NT2/D1 (cell line): ENCODE measurements around the gene FGD1.
"Not testable (repeated sequence)": the region's sequence is repeated elsewhere in the genome, so short reads cannot be mapped to it uniquely, and the experiment has no call there.

Experiments
- DNase-seq: peaks from one replicate; pipeline ENCODE4 v3.0.0-alpha.2; 2011; ENCODE audit warnings: low read depth, low spot score
- H3K27me3 ChIP-seq: 2 replicates; pipeline ENCODE4 v1.6.0; 2011; ENCODE audit warnings: mild to moderate bottlenecking; ENCODE audit not compliant: insufficient read length, insufficient read depth
- H3K36me3 ChIP-seq: 2 replicates; pipeline ENCODE4 v1.6.1; 2011; ENCODE audit warnings: mild to moderate bottlenecking, low read length, mixed read lengths; ENCODE audit not compliant: insufficient read depth, insufficient read length
- H3K4me1 ChIP-seq: 2 replicates; pipeline ENCODE4 v1.5.1; 2011; ENCODE audit not compliant: insufficient read depth, insufficient read length
- H3K4me3 ChIP-seq: 2 replicates; pipeline ENCODE4 v1.5.1; 2011; ENCODE audit warnings: low read depth; ENCODE audit not compliant: insufficient read length
- H3K9ac ChIP-seq: 2 replicates; pipeline ENCODE4 v1.6.0; 2011; ENCODE audit warnings: low read depth; ENCODE audit not compliant: insufficient read length
- H3K9me3 ChIP-seq: 2 replicates; pipeline ENCODE4 v1.5.1; 2011; ENCODE audit warnings: mild to moderate bottlenecking, low read length; ENCODE audit not compliant: insufficient read depth
- SUZ12 ChIP-seq: IDR thresholded peaks from 2 replicates; pipeline ENCODE4 v1.6.1; 2011; ENCODE audit not compliant: insufficient read length, insufficient read depth; ENCODE audit errors: extremely low read depth
- YY1 ChIP-seq: IDR thresholded peaks from 2 replicates; pipeline ENCODE4 v1.6.1; 2011; ENCODE audit not compliant: insufficient read length, insufficient read depth
- ZNF274 ChIP-seq: IDR thresholded peaks from 2 replicates; pipeline ENCODE4 v1.6.1; 2011; ENCODE audit warnings: mild to moderate bottlenecking, low read depth, low read length

Gene FGD1

GRCh38 chrX:54509400-54509799 is 13.4 kb upstream of the FGD1 start:
- DNase-seq, result no peak
- TF ChIP-seq SUZ12 (no peak), YY1 (no peak), ZNF274 (no peak)
- H3K9ac ChIP-seq, result no peak overlapping the region
- no peaks in the 10 kb centered on the region for H3K27me3 ChIP-seq
- no peaks in the 10 kb centered on the region for H3K4me1 ChIP-seq
- no peaks in the 10 kb centered on the region for H3K36me3 ChIP-seq
- peaks cover 10% of the 10 kb centered on the region; the same call in 1 of the 2 replicates for H3K9me3 ChIP-seq
- H3K4me3 ChIP-seq, result no peak overlapping the region

DNA sequence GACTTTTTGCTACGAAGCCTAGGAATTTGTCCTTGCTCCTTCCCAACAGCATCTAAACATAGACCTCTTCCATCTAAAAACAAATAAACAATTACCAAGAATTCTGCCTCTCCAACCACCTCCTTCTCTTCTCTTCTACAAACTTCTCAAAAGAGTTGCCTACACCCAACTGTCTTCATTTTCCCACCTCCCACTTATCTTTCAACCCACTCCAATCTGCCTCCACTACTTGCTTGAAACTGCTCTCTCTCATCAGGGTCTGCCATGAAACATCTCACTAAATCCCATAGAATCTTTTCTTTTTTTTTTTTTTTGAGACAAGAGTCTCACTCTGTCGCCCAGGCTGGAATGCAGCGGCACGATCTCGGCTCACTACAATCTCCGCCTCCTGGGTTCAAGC is 902 bp upstream of the FGD1 start:
- no peaks in the 10 kb centered on the region for H3K27me3 ChIP-seq
- no peak for DNase-seq
- no peak overlapping the region for H3K4me3 ChIP-seq
- no peaks in the 10 kb centered on the region for H3K4me1 ChIP-seq
- peak overlapping the region; percentile 77 for H3K9ac ChIP-seq
- no peak for TF ChIP-seq SUZ12
- no peak for TF ChIP-seq ZNF274
- TF ChIP-seq YY1, result no peak
- no peaks in the 10 kb centered on the region for H3K9me3 ChIP-seq
- peaks cover 9% of the 10 kb centered on the region for H3K36me3 ChIP-seq

DNA sequence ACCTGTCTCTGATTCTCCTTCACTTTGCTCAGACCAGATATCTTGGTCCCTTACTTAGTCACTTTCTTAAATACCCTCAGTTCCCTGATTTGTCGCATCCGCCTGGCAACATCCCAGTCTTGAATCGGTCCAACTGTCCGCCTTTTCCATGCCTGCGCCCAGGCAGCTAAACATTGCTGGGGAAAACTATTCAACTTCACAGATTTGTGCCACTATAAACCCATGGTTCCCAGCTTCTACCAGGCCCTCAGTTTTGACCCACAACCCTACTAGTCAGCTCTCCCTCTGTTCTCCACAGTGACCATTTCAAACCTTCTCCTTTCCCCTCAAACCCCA is 451 bp upstream of the FGD1 start:
- Histone ChIP-seq H3K4me3 (peak overlapping the region; percentile 19), H3K27me3 (no peaks in the 10 kb centered on the region), H3K36me3 (peaks cover 9% of the 10 kb centered on the region), H3K4me1 (no peaks in the 10 kb centered on the region), H3K9me3 (no peaks in the 10 kb centered on the region), H3K9ac (peak overlapping the region; percentile 77)
- DNase-seq, result no peak
- no peak for TF ChIP-seq SUZ12

- Histone ChIP-seq H3K4me3 (peak overlapping the region; percentile 83), H3K9me3 (no peaks in the 10 kb centered on the region), H3K9ac (peak overlapping the region; percentile 91), H3K27me3 (no peaks in the 10 kb centered on the region), H3K4me1 (no peaks in the 10 kb centered on the region), H3K36me3 (peaks cover 19% of the 10 kb centered on the region)
- DNase-seq, result no peak
- TF ChIP-seq ZNF274, result no peak
- no peak for TF ChIP-seq SUZ12
- TF ChIP-seq YY1, result no peak
Measured at GRCh38 chrX:54494989-54495813, 833 bp downstream of the FGD1 start.

GRCh38 chrX:54494166-54494988 is 1.7 kb downstream of the FGD1 start:
- Histone ChIP-seq H3K36me3 (peaks cover 19% of the 10 kb centered on the region), H3K4me1 (no peaks in the 10 kb centered on the region), H3K9ac (peak overlapping the region; percentile 91), H3K4me3 (peak overlapping the region; percentile 83), H3K9me3 (no peaks in the 10 kb centered on the region), H3K27me3 (no peaks in the 10 kb centered on the region)
- DNase-seq, result no peak
- TF ChIP-seq YY1, result no peak
- no peak for TF ChIP-seq ZNF274
- no peak for TF ChIP-seq SUZ12

- no peak for DNase-seq
- no peak overlapping the region for H3K4me3 ChIP-seq
- no peak for TF ChIP-seq YY1
- TF ChIP-seq SUZ12, result no peak
- no peak for TF ChIP-seq ZNF274
Measured at GRCh38 chrX:54492340-54492739, 3.7 kb downstream of the FGD1 start.

DNA sequence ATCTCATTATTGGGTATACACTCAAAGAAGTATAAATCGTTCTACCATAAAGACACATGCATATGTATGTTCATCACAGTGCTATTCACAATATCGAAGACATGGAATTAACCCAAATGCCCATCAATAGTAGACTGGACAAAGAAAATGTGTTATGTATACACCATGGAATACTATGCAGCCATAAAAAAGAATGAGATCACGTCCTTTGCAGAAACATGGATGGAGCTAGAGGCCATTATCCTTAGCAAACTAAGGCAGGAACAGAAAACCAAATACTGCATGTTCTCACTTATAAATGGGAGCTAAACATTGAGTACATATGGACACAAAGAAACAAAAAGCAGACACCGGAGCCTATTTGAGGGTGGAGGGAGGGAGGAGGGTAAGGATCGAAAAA is 6.2 kb downstream of the FGD1 start:
- H3K36me3 ChIP-seq, result peaks cover 19% of the 10 kb centered on the region
- H3K4me1 ChIP-seq, H3K4me3 ChIP-seq, H3K27me3 ChIP-seq, H3K9ac ChIP-seq, H3K9me3 ChIP-seq, DNase-seq: not testable (repeated sequence)

More at GRCh38 chrX:54492340-54492739, 3.7 kb downstream of the FGD1 start:
- H3K36me3 ChIP-seq, result peaks cover 19% of the 10 kb centered on the region
- no peaks in the 10 kb centered on the region for H3K4me1 ChIP-seq
- no peaks in the 10 kb centered on the region for H3K9me3 ChIP-seq
- no peaks in the 10 kb centered on the region for H3K27me3 ChIP-seq
- peak overlapping the region; percentile 28 for H3K9ac ChIP-seq
